ENCODE results near the gene TK1. TPM values are rescaled to one million over a fixed set of nuclear protein-coding genes. Genes with fewer than 3 reads are reported as not detected.

TK1 gene
- total and polyA plus RNA-seq, 2 donors from 2014 or later = 9.3 to 12.7 TPM

GRCh38 chr17:78144736-78145641 lies 41.9 kb downstream of the TK1 start:
- FAIRE-seq (no peak), DNase-seq (peak in 3 of 5 donors; percentile 58 to 93 (median 65))
- Histone ChIP-seq H3K4me1 (ENCODE audit: control insufficient read depth in 2 of 3, insufficient read depth in 2 of 3, low read depth in 1 of 3, low read length in 3 of 3) (peaks cover 0 to 36% (median 25%) of the 10 kb centered on the region in 3 donors), H3K27ac (ENCODE audit: low read depth in 2 of 2, low read length in 2 of 2) (peak overlapping the region; percentile 76 to 87), H3K9ac (ENCODE audit: low read length in 3 of 3) (peak overlapping the region in 2 of 3 donors; percentile 12 to 55), H3K27me3 (ENCODE audit: control insufficient read depth, insufficient read depth, low read length) (no peaks in the 10 kb centered on the region), H3K4me3 (ENCODE audit: low read length in 3 of 3) (no peak overlapping the region), H3K9me3 (ENCODE audit: control insufficient read depth in 2 of 3, insufficient read depth in 1 of 3, low read length in 3 of 3) (no peaks in the 10 kb centered on the region), H3K36me3 (ENCODE audit: control insufficient read depth in 2 of 3, insufficient read depth in 3 of 3, low read length in 3 of 3) (no peaks in the 10 kb centered on the region)
- intact Hi-C loops (cut with DNase I) = no loop called here
- TF ChIP-seq CTCF (IDR thresholded peaks at IDR 0.05; ENCODE audit: borderline replicate concordance, extremely low read depth, insufficient read depth) = no peak

- H3K27ac ChIP-seq (ENCODE audit: low read depth in 2 of 2, low read length in 2 of 2) = peak overlapping the region; percentile 76 to 87
- FAIRE-seq (no peak), DNase-seq (peak; percentile 68 to 94 (median 82))
- peak overlapping the region in 1 of 3 donors; percentile 55 for H3K9ac ChIP-seq (ENCODE audit: low read length in 3 of 3)
- no peak for TF ChIP-seq CTCF (IDR thresholded peaks at IDR 0.05; ENCODE audit: borderline replicate concordance, extremely low read depth, insufficient read depth)
- intact Hi-C loops (cut with DNase I) = no loop called here
- no peaks in the 10 kb centered on the region for H3K36me3 ChIP-seq (ENCODE audit: control insufficient read depth in 2 of 3, insufficient read depth in 3 of 3, low read length in 3 of 3)
- no peaks in the 10 kb centered on the region for H3K9me3 ChIP-seq (ENCODE audit: control insufficient read depth in 2 of 3, insufficient read depth in 1 of 3, low read length in 3 of 3)
- H3K4me3 ChIP-seq (ENCODE audit: low read length in 3 of 3) = no peak overlapping the region
- H3K4me1 ChIP-seq (ENCODE audit: control insufficient read depth in 2 of 3, insufficient read depth in 2 of 3, low read depth in 1 of 3, low read length in 3 of 3) = peaks cover 0 to 36% (median 25%) of the 10 kb centered on the region in 3 donors
- no peaks in the 10 kb centered on the region for H3K27me3 ChIP-seq (ENCODE audit: control insufficient read depth, insufficient read depth, low read length)
Observed at GRCh38 chr17:78144147-78144719, 42.6 kb downstream of the TK1 start.

- FAIRE-seq (no peak), DNase-seq (peak in 1 of 5 donors; percentile 53)
- H3K36me3 ChIP-seq (ENCODE audit: control insufficient read depth in 2 of 3, insufficient read depth in 3 of 3, low read length in 3 of 3) = no peaks in the 10 kb centered on the region
- no peaks in the 10 kb centered on the region for H3K27me3 ChIP-seq (ENCODE audit: control insufficient read depth, insufficient read depth, low read length)
- intact Hi-C loops (cut with DNase I) = no loop called here
- H3K27ac ChIP-seq (ENCODE audit: low read depth in 2 of 2, low read length in 2 of 2) = peak overlapping the region; percentile 76 to 87
- H3K9me3 ChIP-seq (ENCODE audit: control insufficient read depth in 2 of 3, insufficient read depth in 1 of 3, low read length in 3 of 3) = no peaks in the 10 kb centered on the region
- TF ChIP-seq CTCF (IDR thresholded peaks at IDR 0.05; ENCODE audit: borderline replicate concordance, extremely low read depth, insufficient read depth) = no peak
- H3K4me3 ChIP-seq (ENCODE audit: low read length in 3 of 3) = no peak overlapping the region
- H3K9ac ChIP-seq (ENCODE audit: low read length in 3 of 3) = peak overlapping the region in 1 of 3 donors; percentile 51
- peaks cover 0 to 32% (median 25%) of the 10 kb centered on the region in 3 donors for H3K4me1 ChIP-seq (ENCODE audit: control insufficient read depth in 2 of 3, insufficient read depth in 2 of 3, low read depth in 1 of 3, low read length in 3 of 3)
Observed at GRCh38 chr17:78143214-78144146, 43.4 kb downstream of the TK1 start.

All from kidney (tissue), 14 donors.